ENCODE measurements around the gene CCDC167. TPM values are rescaled to one million over a fixed set of nuclear protein-coding genes. Genes with fewer than 3 reads are reported as not detected.

The CCDC167 gene
- total and polyA plus RNA-seq, 2 of the 8 experiments (the other 6 are each of a cell fraction or from before 2014, with no cell fraction given) = 11.0 to 26.5 TPM

- TF ChIP-seq, protein P1, sequence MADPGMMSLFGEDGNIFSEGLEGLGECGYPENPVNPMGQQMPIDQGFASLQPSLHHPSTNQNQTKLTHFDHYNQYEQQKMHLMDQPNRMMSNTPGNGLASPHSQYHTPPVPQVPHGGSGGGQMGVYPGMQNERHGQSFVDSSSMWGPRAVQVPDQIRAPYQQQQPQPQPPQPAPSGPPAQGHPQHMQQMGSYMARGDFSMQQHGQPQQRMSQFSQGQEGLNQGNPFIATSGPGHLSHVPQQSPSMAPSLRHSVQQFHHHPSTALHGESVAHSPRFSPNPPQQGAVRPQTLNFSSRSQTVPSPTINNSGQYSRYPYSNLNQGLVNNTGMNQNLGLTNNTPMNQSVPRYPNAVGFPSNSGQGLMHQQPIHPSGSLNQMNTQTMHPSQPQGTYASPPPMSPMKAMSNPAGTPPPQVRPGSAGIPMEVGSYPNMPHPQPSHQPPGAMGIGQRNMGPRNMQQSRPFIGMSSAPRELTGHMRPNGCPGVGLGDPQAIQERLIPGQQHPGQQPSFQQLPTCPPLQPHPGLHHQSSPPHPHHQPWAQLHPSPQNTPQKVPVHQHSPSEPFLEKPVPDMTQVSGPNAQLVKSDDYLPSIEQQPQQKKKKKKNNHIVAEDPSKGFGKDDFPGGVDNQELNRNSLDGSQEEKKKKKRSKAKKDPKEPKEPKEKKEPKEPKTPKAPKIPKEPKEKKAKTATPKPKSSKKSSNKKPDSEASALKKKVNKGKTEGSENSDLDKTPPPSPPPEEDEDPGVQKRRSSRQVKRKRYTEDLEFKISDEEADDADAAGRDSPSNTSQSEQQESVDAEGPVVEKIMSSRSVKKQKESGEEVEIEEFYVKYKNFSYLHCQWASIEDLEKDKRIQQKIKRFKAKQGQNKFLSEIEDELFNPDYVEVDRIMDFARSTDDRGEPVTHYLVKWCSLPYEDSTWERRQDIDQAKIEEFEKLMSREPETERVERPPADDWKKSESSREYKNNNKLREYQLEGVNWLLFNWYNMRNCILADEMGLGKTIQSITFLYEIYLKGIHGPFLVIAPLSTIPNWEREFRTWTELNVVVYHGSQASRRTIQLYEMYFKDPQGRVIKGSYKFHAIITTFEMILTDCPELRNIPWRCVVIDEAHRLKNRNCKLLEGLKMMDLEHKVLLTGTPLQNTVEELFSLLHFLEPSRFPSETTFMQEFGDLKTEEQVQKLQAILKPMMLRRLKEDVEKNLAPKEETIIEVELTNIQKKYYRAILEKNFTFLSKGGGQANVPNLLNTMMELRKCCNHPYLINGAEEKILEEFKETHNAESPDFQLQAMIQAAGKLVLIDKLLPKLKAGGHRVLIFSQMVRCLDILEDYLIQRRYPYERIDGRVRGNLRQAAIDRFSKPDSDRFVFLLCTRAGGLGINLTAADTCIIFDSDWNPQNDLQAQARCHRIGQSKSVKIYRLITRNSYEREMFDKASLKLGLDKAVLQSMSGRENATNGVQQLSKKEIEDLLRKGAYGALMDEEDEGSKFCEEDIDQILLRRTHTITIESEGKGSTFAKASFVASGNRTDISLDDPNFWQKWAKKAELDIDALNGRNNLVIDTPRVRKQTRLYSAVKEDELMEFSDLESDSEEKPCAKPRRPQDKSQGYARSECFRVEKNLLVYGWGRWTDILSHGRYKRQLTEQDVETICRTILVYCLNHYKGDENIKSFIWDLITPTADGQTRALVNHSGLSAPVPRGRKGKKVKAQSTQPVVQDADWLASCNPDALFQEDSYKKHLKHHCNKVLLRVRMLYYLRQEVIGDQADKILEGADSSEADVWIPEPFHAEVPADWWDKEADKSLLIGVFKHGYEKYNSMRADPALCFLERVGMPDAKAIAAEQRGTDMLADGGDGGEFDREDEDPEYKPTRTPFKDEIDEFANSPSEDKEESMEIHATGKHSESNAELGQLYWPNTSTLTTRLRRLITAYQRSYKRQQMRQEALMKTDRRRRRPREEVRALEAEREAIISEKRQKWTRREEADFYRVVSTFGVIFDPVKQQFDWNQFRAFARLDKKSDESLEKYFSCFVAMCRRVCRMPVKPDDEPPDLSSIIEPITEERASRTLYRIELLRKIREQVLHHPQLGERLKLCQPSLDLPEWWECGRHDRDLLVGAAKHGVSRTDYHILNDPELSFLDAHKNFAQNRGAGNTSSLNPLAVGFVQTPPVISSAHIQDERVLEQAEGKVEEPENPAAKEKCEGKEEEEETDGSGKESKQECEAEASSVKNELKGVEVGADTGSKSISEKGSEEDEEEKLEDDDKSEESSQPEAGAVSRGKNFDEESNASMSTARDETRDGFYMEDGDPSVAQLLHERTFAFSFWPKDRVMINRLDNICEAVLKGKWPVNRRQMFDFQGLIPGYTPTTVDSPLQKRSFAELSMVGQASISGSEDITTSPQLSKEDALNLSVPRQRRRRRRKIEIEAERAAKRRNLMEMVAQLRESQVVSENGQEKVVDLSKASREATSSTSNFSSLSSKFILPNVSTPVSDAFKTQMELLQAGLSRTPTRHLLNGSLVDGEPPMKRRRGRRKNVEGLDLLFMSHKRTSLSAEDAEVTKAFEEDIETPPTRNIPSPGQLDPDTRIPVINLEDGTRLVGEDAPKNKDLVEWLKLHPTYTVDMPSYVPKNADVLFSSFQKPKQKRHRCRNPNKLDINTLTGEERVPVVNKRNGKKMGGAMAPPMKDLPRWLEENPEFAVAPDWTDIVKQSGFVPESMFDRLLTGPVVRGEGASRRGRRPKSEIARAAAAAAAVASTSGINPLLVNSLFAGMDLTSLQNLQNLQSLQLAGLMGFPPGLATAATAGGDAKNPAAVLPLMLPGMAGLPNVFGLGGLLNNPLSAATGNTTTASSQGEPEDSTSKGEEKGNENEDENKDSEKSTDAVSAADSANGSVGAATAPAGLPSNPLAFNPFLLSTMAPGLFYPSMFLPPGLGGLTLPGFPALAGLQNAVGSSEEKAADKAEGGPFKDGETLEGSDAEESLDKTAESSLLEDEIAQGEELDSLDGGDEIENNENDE (IDR thresholded peaks at IDR 0.05; ENCODE audit: insufficient replicate concordance, low read length) = no peak
- TF ChIP-seq PHF8 (conservative IDR thresholded peaks at IDR 0.05; ENCODE audit: low read depth, low read length) (no peak), JUN (IDR thresholded peaks at IDR 0.05; ENCODE audit: low read depth, low read length) (no peak), TCF12 (IDR thresholded peaks at IDR 0.05; ENCODE audit: low read depth, low read length) (no peak), ASH2L (IDR thresholded peaks at IDR 0.05; ENCODE audit: low read length) (no peak), KDM5A (IDR thresholded peaks at IDR 0.05; ENCODE audit: low read length) (no peak), RXRA (IDR thresholded peaks at IDR 0.05; ENCODE audit: insufficient read depth, low read depth, low read length) (no peak), NRF1 (IDR thresholded peaks at IDR 0.05; ENCODE audit: low read depth, low read length) (no peak), POLR2AphosphoS5 (IDR thresholded peaks at IDR 0.05; ENCODE audit: low read depth, low read length) (no peak), NANOG (IDR thresholded peaks at IDR 0.05; ENCODE audit: insufficient read depth, low read depth, low read length, poor library complexity, severe bottlenecking) (no peak), EZH2 (IDR thresholded peaks at IDR 0.05; ENCODE audit: low read depth, low read length, severe bottlenecking) (no peak)
Observed at GRCh38 chr6:37490536-37491170, 9.0 kb downstream of the CCDC167 start (continued).
